SU-DHL-6 (cell line): ENCODE measurements around the gene UNC13B.
A peak's percentile ranks its signal among the peaks of the same experiment; 100 is the strongest.

Source experiments
- H2AFZ ChIP-seq: fragments of 200-600 bp; sonication (generic); 2 replicates; pipeline ENCODE4 v1.6.1; 2014; ENCODE audit warnings: low read depth, mild to moderate bottlenecking, moderate library complexity, mixed read lengths, antibody characterized with exemption, low read length; ENCODE audit not compliant: severe bottlenecking
- H3F3A ChIP-seq: fragments of 200-600 bp; shearing (Covaris generic); 2 replicates; pipeline ENCODE4 v1.6.0; 2016; ENCODE audit warnings: antibody characterized with exemption, mild to moderate bottlenecking; ENCODE audit not compliant: insufficient read depth
- H3K27ac ChIP-seq: fragments of 200-600 bp; sonication (generic); 2 replicates; pipeline ENCODE4 v1.5.1; 2016; ENCODE audit warnings: low read depth, mild to moderate bottlenecking, low read length, moderate library complexity, mixed read lengths
- H3K27me3 ChIP-seq: fragments of 200-600 bp; sonication (generic), shearing (Covaris generic); 2 replicates; pipeline ENCODE4 v1.6.0; 2014; ENCODE audit warnings: mild to moderate bottlenecking, low read length
- H3K36me3 ChIP-seq: fragments of 200-600 bp; sonication (generic); 2 replicates; pipeline ENCODE4 v1.6.1; 2014; ENCODE audit warnings: mild to moderate bottlenecking, low read length, mixed read lengths
- H3K4me2 ChIP-seq: fragments of 300-600, 200-600 bp; shearing (Covaris generic), sonication (generic); 2 replicates; pipeline ENCODE4 v1.6.0; 2014; ENCODE audit warnings: low read length, low read depth, mild to moderate bottlenecking; ENCODE audit not compliant: poor library complexity, severe bottlenecking
- H3K4me3 ChIP-seq: fragments of 200-600 bp; sonication (generic); 2 replicates; pipeline ENCODE4 v1.5.1; 2014; ENCODE audit warnings: antibody characterized with exemption, low read length, mild to moderate bottlenecking, mixed read lengths; ENCODE audit not compliant: insufficient read depth, poor library complexity, severe bottlenecking
- H3K79me2 ChIP-seq: fragments of 200-600 bp; sonication (generic); 2 replicates; pipeline ENCODE4 v1.6.1; 2014; ENCODE audit warnings: mild to moderate bottlenecking, low read length, moderate library complexity; ENCODE audit not compliant: insufficient read depth
- H3K9ac ChIP-seq: fragments of 200-600 bp; sonication (generic); 2 replicates; pipeline ENCODE4 v1.7.0; 2014; ENCODE audit warnings: mild to moderate bottlenecking, low read length
- H3K9me2 ChIP-seq: fragments of 200-600 bp; sonication (generic); replicated peaks from 2 replicates; pipeline ENCODE4 v1.6.1; 2014; ENCODE audit warnings: low read length; ENCODE audit not compliant: insufficient read depth
- H3K9me3 ChIP-seq: fragments of 200-600 bp; sonication (generic); 2 replicates; pipeline ENCODE4 v1.6.1; 2014; ENCODE audit warnings: low read length, mixed read lengths; ENCODE audit not compliant: insufficient read depth
- H4K20me1 ChIP-seq: fragments of 200-600 bp; sonication (generic); 2 replicates; pipeline ENCODE4 v1.6.1; 2014; ENCODE audit warnings: low read depth, mild to moderate bottlenecking, antibody characterized with exemption, low read length, moderate library complexity, mixed read lengths
- CTCF ChIP-seq: fragments of 200-600 bp; sonication (generic); IDR thresholded peaks from one replicate; pipeline ENCODE4 v1.5.1; 2017; ENCODE audit warnings: antibody characterized with exemption, mild to moderate bottlenecking, low read length, moderate library complexity; ENCODE audit not compliant: insufficient read depth, poor library complexity, severe bottlenecking
- EZH2phosphoT487 ChIP-seq: fragments of 200-600 bp; sonication (generic), shearing (Covaris generic); conservative IDR thresholded peaks from 2 replicates; pipeline ENCODE4 v1.6.1; 2018; ENCODE audit warnings: mild to moderate bottlenecking, antibody characterized with exemption, low read length, moderate library complexity, mixed read lengths

The UNC13B gene

GRCh38 chr9:35114840-35115628 is 46.8 kb upstream of the UNC13B start:
- Histone ChIP-seq H3K27me3 (no peaks in the 10 kb centered on the region), H3K27ac (peak overlapping the region; percentile 65; the same call in 1 of the 2 replicates), H2AFZ (peak overlapping the region; percentile 87), H4K20me1 (no peaks in the 10 kb centered on the region), H3K9me2 (no peaks in the 10 kb centered on the region), H3K79me2 (no peaks in the 10 kb centered on the region), H3K4me2 (peak overlapping the region; percentile 96), H3K4me3 (peak overlapping the region; percentile 66), H3K36me3 (no peaks in the 10 kb centered on the region), H3F3A (peaks cover 11% of the 10 kb centered on the region), H3K9me3 (no peaks in the 10 kb centered on the region), H3K9ac (peak overlapping the region; percentile 58)
- no peak for TF ChIP-seq EZH2phosphoT487
- no peak for TF ChIP-seq CTCF

- no peaks in the 10 kb centered on the region for H3K9me3 ChIP-seq
- peak within 1 kb of the TSS; percentile 65 for H3K27ac ChIP-seq
Measured at GRCh38 chr9:35115680-35116538, 45.9 kb upstream of the UNC13B start, which contains the start of gene ATOSB. Gene ATOSB (minus strand): TSS chr9:35115862. CDS start chr9:35108274, 7,588 bp downstream.

DNA sequence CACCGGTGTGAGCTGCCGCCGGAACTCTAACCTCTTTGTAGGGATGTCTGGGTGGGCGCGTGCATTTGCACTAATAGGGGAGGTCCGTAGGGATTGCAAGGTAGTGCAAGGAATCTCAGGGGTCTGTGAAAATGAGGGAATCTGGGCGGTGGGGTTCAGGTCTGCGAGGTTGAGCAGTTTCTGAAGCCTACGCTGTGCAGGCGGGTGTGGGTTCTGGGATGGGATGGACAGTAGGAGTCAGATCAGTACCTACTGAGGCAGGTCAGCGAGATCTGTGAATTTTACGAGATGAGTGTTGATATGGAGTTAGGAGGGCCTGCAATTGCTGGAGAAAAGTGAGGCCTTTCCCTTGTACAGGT is 45.3 kb upstream of the UNC13B start:
- H3K9me2 ChIP-seq: no peaks in the 10 kb centered on the region
- H3K79me2 ChIP-seq: no peaks in the 10 kb centered on the region
- no peaks in the 10 kb centered on the region for H3K27me3 ChIP-seq
- H3K4me3 ChIP-seq: peak overlapping the region; percentile 49
- H3K9me3 ChIP-seq: no peaks in the 10 kb centered on the region
- peaks cover 11% of the 10 kb centered on the region for H3F3A ChIP-seq
- TF ChIP-seq CTCF (no peak), EZH2phosphoT487 (no peak)
- no peaks in the 10 kb centered on the region for H3K36me3 ChIP-seq
- peak overlapping the region; percentile 58 for H3K9ac ChIP-seq
- no peaks in the 10 kb centered on the region for H4K20me1 ChIP-seq
- peak overlapping the region; percentile 87 for H2AFZ ChIP-seq
- H3K4me2 ChIP-seq: peak overlapping the region; percentile 96
- H3K27ac ChIP-seq: peak overlapping the region; percentile 65

More at GRCh38 chr9:35115680-35116538, 45.9 kb upstream of the UNC13B start, which contains the start of gene ATOSB:
- Histone ChIP-seq H3K4me2 (peak within 1 kb of the TSS; percentile 96), H2AFZ (peak within 1 kb of the TSS; percentile 87), H3K9ac (peak within 1 kb of the TSS; percentile 58), H3K27me3 (no peaks in the 10 kb centered on the region), H3K36me3 (no peaks in the 10 kb centered on the region), H3K9me2 (no peaks in the 10 kb centered on the region), H3K79me2 (no peaks in the 10 kb centered on the region), H3K4me3 (peak within 1 kb of the TSS; percentile 66), H3F3A (peaks cover 11% of the 10 kb centered on the region), H4K20me1 (no peaks in the 10 kb centered on the region)
- no peak for TF ChIP-seq CTCF
- no peak for TF ChIP-seq EZH2phosphoT487
